H9 (cell line): ENCODE measurements around the gene NSUN2. TPM values are rescaled to one million over a fixed set of nuclear protein-coding genes. Genes with fewer than 3 reads are reported as not detected.
A peak's percentile ranks its signal among the peaks of the same experiment; 100 is the strongest.

ENCODE experiments used
- DNase-seq: peaks from one replicate; pipeline ENCODE4 v3.0.0-alpha.2; 2017
- H2AFZ ChIP-seq: one replicate; pipeline ENCODE4 v1.6.1; 2013; ENCODE audit warnings: mild to moderate bottlenecking, low read length, control low read depth, moderate library complexity
- H2AK5ac ChIP-seq: 2 replicates; pipeline ENCODE4 v1.6.1; 2013; ENCODE audit warnings: low read length, control low read depth, mixed read lengths; ENCODE audit not compliant: insufficient read length
- H2BK120ac ChIP-seq: one replicate; pipeline ENCODE4 v1.6.1; 2013; ENCODE audit warnings: low read depth, mild to moderate bottlenecking, low read length, control low read depth, inconsistent platforms; ENCODE audit not compliant: poor library complexity, severe bottlenecking
- H2BK12ac ChIP-seq: 2 replicates; pipeline ENCODE4 v1.6.1; 2013; ENCODE audit warnings: low read length, control low read depth, mixed read lengths, low read depth; ENCODE audit not compliant: insufficient read length
- H2BK15ac ChIP-seq: 2 replicates; pipeline ENCODE4 v1.6.1; 2013; ENCODE audit warnings: low read depth, low read length, control low read depth
- H2BK20ac ChIP-seq: one replicate; pipeline ENCODE4 v1.6.1; 2013; ENCODE audit warnings: low read depth, mild to moderate bottlenecking, low read length, control low read depth, inconsistent platforms; ENCODE audit not compliant: poor library complexity, severe bottlenecking
- H2BK5ac ChIP-seq: 2 replicates; pipeline ENCODE4 v1.6.1; 2013; ENCODE audit warnings: low read length, control low read depth, mixed read lengths; ENCODE audit not compliant: insufficient read length
- H3K14ac ChIP-seq: 2 replicates; pipeline ENCODE4 v1.6.1; 2013; ENCODE audit warnings: low read length, control low read depth; ENCODE audit not compliant: insufficient read depth
- H3K18ac ChIP-seq: 2 replicates; pipeline ENCODE4 v1.6.1; 2013; ENCODE audit warnings: low read depth, mild to moderate bottlenecking, mixed read lengths, low read length, control low read depth; ENCODE audit not compliant: insufficient read length
- H3K23ac ChIP-seq: 2 replicates; pipeline ENCODE4 v1.6.1; 2013; ENCODE audit warnings: low read length, control low read depth, mixed read lengths, low read depth; ENCODE audit not compliant: insufficient read length
- H3K23me2 ChIP-seq: 2 replicates; pipeline ENCODE4 v1.6.1; 2013; ENCODE audit warnings: low read depth, mild to moderate bottlenecking, mixed read lengths, low read length, control low read depth; ENCODE audit not compliant: insufficient read length, poor library complexity, severe bottlenecking
- H3K27ac ChIP-seq: 2 replicates; pipeline ENCODE4 v1.5.1; 2013; ENCODE audit warnings: low read length, control low read depth, mixed read lengths, low read depth; ENCODE audit not compliant: insufficient read length
- H3K27me3 ChIP-seq: 2 replicates; pipeline ENCODE4 v1.6.1; 2013; ENCODE audit warnings: low read length, control low read depth, inconsistent platforms; ENCODE audit not compliant: insufficient read depth
- H3K4ac ChIP-seq: 2 replicates; pipeline ENCODE4 v1.6.1; 2013; ENCODE audit warnings: low read depth, mild to moderate bottlenecking, control low read depth, inconsistent platforms, low read length, moderate library complexity
- H3K4me1 ChIP-seq: 2 replicates; pipeline ENCODE4 v1.6.1; 2013; ENCODE audit warnings: low read length, control low read depth, inconsistent platforms; ENCODE audit not compliant: insufficient read depth
- H3K4me2 ChIP-seq: 2 replicates; pipeline ENCODE4 v1.6.1; 2013; ENCODE audit warnings: low read length, control low read depth, mixed read lengths; ENCODE audit not compliant: insufficient read length, insufficient read depth
- H3K56ac ChIP-seq: 2 replicates; pipeline ENCODE4 v1.6.1; 2013; ENCODE audit warnings: low read depth, mild to moderate bottlenecking, mixed read lengths, low read length, control low read depth; ENCODE audit not compliant: insufficient read length
- H3K79me1 ChIP-seq: 2 replicates; pipeline ENCODE4 v1.6.1; 2013; ENCODE audit warnings: low read depth, mild to moderate bottlenecking, moderate library complexity, low read length, control low read depth, inconsistent platforms; ENCODE audit not compliant: insufficient read depth, poor library complexity, severe bottlenecking
- H3K79me2 ChIP-seq: 2 replicates; pipeline ENCODE4 v1.6.1; 2013; ENCODE audit warnings: low read length, control low read depth, inconsistent platforms; ENCODE audit not compliant: insufficient read depth
- H3K9ac ChIP-seq: 2 replicates; pipeline ENCODE4 v1.6.1; 2013; ENCODE audit warnings: low read length, control low read depth, mixed read lengths; ENCODE audit not compliant: insufficient read length; ENCODE audit errors: extremely low read depth
- H3K9me3 ChIP-seq: one replicate; pipeline ENCODE4 v1.6.1; 2013; ENCODE audit warnings: low read depth, low read length, inconsistent platforms; ENCODE audit not compliant: control insufficient read depth
- H3T11ph ChIP-seq: one replicate; pipeline ENCODE4 v1.6.1; 2013; ENCODE audit warnings: mild to moderate bottlenecking, low read length, control low read depth, inconsistent platforms
- H4K20me1 ChIP-seq: one replicate; pipeline ENCODE4 v1.6.1; 2013; ENCODE audit not compliant: control insufficient read depth, insufficient read length, insufficient read depth
- H4K5ac ChIP-seq: 2 replicates; pipeline ENCODE4 v1.6.1; 2013; ENCODE audit warnings: low read depth, mild to moderate bottlenecking, mixed read lengths, low read length, control low read depth; ENCODE audit not compliant: insufficient read length
- H4K8ac ChIP-seq: replicated peaks from 2 replicates; pipeline ENCODE4 v1.6.1; 2013; ENCODE audit warnings: low read length, control low read depth, mixed read lengths, low read depth; ENCODE audit not compliant: insufficient read length
- H4K91ac ChIP-seq: 2 replicates; pipeline ENCODE4 v1.6.1; 2013; ENCODE audit warnings: low read depth, mild to moderate bottlenecking, moderate library complexity, mixed read lengths, low read length, control low read depth; ENCODE audit not compliant: insufficient read length
- H3K27ac Mint-ChIP-seq, 3 experiments: 2 replicates in 2 of 3; 3 replicates in 1 of 3; pipeline ENCODE4 v1.8.0; 2020 to 2021; ENCODE audit warnings: mixed read lengths in 3 of 3, mild to moderate bottlenecking in 1 of 3, moderate library complexity in 1 of 3
- H3K27me3 Mint-ChIP-seq: 2 replicates; pipeline ENCODE4 v1.8.0; 2021; ENCODE audit warnings: low read depth, mild to moderate bottlenecking, moderate library complexity, mixed read lengths
- H3K36me3 Mint-ChIP-seq, 3 experiments: 2 replicates in 2 of 3; 3 replicates in 1 of 3; pipeline ENCODE4 v1.8.0; 2020 to 2021; ENCODE audit warnings: low read depth in 3 of 3, mixed read lengths in 3 of 3; ENCODE audit not compliant: insufficient read depth in 1 of 3
- H3K4me1 Mint-ChIP-seq, 2 experiments: 2 replicates each; pipeline ENCODE4 v1.8.0; 2020; ENCODE audit warnings: mixed read lengths in 2 of 2
- H3K4me3 Mint-ChIP-seq, 2 experiments: 2 replicates in 1 of 2; 3 replicates in 1 of 2; pipeline ENCODE4 v1.8.0; 2020 to 2021; ENCODE audit warnings: mild to moderate bottlenecking in 2 of 2, mixed read lengths in 2 of 2, moderate library complexity in 1 of 2
- H3K9me3 Mint-ChIP-seq, 2 experiments: 2 replicates in 1 of 2; 3 replicates in 1 of 2; pipeline ENCODE4 v1.8.0; 2020; ENCODE audit warnings: mild to moderate bottlenecking in 2 of 2, mixed read lengths in 2 of 2, moderate library complexity in 1 of 2
- CTCF ChIP-seq: fragments of 200-600 bp; sonication (generic); conservative IDR thresholded peaks from 3 replicates; pipeline ENCODE4 v1.8.0; 2021; ENCODE audit warnings: antibody characterized with exemption, mild to moderate bottlenecking
- whole genome bisulfite sequencing: extraction: QIAGEN DNeasy Blood & Tissue Kit; methylation state at CpG from one replicate; pipeline ENCODE4 v1.1.7; 2013; ENCODE audit warnings: missing lambda C conversion rate, low lambda C conversion rate, mixed read lengths; ENCODE audit not compliant: insufficient read length; ENCODE audit errors: extremely low coverage; 5-methylcytosine and 5-hydroxymethylcytosine counted together
- total RNA-seq: library from RNA; stranded (reverse); gene quantifications from 2 replicates; pipeline ENCODE4 v1.2.1, GENCODE V29; 2021

The NSUN2 gene
- total RNA-seq, 1 experiment from 2014 or later: 115 TPM

DNA sequence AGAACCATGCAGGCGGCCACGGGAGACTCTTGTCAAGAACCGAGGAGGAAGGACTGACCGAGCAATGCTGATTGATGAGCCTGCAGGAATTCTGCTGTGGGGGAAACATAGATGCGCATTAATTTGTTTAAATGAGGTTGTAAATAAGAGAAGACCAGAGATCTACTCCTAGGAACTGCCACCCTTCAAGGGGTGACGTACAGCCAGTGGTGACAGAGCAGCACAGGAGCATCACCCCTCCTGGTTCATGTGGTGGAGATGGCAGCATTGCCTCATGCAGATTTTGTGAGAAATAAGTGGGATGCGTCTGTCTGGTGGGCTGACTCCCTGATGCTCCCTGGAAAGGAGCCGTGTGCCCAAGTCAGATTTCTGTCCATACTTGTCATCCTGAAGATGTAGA lies 22.6 kb upstream of the NSUN2 start:
- no CpG with 5 or more reads among the region's 8 CpGs for WGBS
- no peak overlapping the region for H3K18ac ChIP-seq
- no peak overlapping the region for H4K5ac ChIP-seq
- no peak overlapping the region for H3K27ac ChIP-seq
- H4K8ac ChIP-seq: no peak overlapping the region
- H3K27ac Mint-ChIP-seq: 0 out of 7 replicates have a peak overlapping the region, but pooled peaks of 1 of the 3 experiments have one; percentile 63
- H3K56ac ChIP-seq: no peak overlapping the region
- H4K20me1 ChIP-seq: no peaks in the 10 kb centered on the region
- H3K4me2 ChIP-seq: no peak overlapping the region
- no peak overlapping the region for H2BK5ac ChIP-seq
- H3K4me1 ChIP-seq: no peaks in the 10 kb centered on the region
- H3K14ac ChIP-seq: no peak overlapping the region
- no peak overlapping the region for H2BK12ac ChIP-seq
- H3K79me2 ChIP-seq: no peaks in the 10 kb centered on the region
- H3K4ac ChIP-seq: no peak overlapping the region
- no peaks in the 10 kb centered on the region for H3K27me3 ChIP-seq
- H3K36me3 Mint-ChIP-seq: peaks cover 33 to 44% (median 33%) of the 10 kb centered on the region in 3 experiments
- H3T11ph ChIP-seq: no peak overlapping the region
- no peak overlapping the region for H2BK20ac ChIP-seq
- H3K4me1 Mint-ChIP-seq: peaks cover 3 to 5% of the 10 kb centered on the region in 2 experiments; a peak in 3 of 4 replicates
- no peaks in the 10 kb centered on the region for H3K9me3 ChIP-seq
- no peak overlapping the region for H2BK120ac ChIP-seq
- H3K4me3 Mint-ChIP-seq: no peak overlapping the region
- no peaks in the 10 kb centered on the region for H3K23me2 ChIP-seq
- H4K91ac ChIP-seq: no peak overlapping the region
- no peak overlapping the region for H2AK5ac ChIP-seq
- DNase-seq: no peak
- no peak overlapping the region for H2BK15ac ChIP-seq
- no peaks in the 10 kb centered on the region for H3K27me3 Mint-ChIP-seq
- H3K9ac ChIP-seq: no peak overlapping the region
- H2AFZ ChIP-seq: no peak overlapping the region
- no peak for TF ChIP-seq CTCF
- no peak overlapping the region for H3K23ac ChIP-seq
- H3K79me1 ChIP-seq: no peaks in the 10 kb centered on the region
- H3K9me3 Mint-ChIP-seq: peaks cover 0 to 2% of the 10 kb centered on the region in 2 experiments; a peak in 1 of 5 replicates
